ENCODE results near the gene ZNF12.

ZNF12 gene

GRCh38 chr7:6646465-6646864, 60.3 kb downstream of the ZNF12 start:
- DNase-seq: no peak

DNA sequence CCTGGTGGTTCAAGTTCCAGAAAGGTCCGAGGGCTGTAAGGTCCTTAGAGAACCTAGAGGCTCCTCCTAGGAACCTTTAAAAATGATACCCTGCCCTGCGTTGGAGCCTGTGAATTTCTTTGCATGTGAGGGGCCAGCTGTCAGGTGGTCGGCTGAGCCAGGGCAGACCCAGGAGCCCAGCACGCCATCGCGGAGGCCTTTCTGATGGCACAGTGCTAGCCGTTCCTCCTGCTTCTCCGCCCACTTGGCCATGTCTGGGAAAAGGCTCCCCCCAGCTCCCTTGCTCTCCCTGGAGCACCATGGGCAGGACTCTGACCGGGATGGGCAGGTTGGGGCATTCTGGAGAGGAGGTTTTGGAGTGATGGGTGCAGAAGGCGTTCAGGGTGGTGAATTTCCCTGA, 62.0 kb downstream of the ZNF12 start:
- no peak for DNase-seq

- DNase-seq: no peak
Measured at GRCh38 chr7:6643915-6644625, 62.7 kb downstream of the ZNF12 start.

DNA sequence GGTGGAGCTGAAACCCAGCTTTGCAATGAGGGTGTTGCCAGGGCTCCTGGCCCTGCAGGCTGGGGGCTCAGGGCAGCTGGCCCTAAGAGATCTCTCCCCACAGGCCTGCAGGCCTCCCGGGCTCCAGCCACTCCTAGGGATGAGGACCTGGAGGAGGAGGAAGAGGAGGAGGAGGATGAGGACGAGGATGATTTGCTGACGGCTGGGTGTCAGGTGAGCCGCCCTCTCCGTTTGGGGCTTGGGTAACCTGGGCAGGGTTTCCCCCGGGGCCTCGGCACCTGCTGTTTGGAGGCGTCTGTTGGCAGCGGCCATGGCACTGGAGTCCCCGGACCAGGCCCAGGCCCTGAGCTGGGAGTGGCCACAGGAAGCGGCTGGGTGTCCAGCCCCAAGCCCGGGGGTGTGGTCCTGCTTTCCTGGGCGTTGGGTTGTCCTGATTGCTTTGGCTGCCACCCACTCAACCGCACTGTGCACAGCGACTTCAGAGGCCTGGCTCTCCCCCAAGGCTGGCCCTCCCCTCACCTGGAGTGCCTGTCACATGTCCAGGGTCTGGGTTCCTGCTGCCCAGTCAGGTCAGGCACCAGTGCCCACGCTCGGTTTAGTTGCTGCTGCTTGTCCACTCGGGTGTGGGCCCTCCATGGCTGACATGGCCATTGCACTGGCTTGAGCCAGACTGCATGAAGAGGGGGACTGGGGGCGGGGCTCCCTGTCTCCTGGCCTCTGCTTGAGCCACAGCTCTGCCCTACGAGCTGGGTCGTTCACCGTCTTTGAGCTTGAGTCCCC, 63.7 kb downstream of the ZNF12 start:
- no peak for DNase-seq

- DNase-seq: no peak
Measured at GRCh38 chr7:6642239-6642839, 64.4 kb downstream of the ZNF12 start.

- DNase-seq: no peak
Measured at GRCh38 chr7:6641305-6642035, 65.3 kb downstream of the ZNF12 start.

GRCh38 chr7:6640246-6640721, 66.5 kb downstream of the ZNF12 start:
- no peak for DNase-seq

- no peak for DNase-seq
Measured at GRCh38 chr7:6639627-6640026, 67.1 kb downstream of the ZNF12 start.

DNA sequence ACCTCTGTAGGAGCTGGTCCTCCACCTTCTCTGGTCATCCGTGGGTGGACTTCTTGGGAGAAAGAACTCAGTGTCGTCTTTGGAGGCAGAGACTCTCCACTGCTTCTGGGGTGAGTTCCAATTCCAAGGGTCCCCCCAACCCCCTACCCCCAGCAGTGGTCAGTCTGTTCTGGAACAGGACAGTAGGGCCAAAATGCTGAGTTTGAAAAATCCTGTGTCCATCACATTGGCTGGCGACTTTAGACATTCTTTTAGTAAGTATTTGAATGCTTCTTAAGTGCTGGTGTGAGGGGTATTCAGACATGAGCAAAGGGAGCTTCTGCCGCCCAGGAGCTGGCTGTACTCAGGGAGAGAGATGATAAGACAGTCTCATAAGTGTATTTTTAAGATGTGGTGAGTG, 67.7 kb downstream of the ZNF12 start:
- no peak for DNase-seq

Measured in NCI-H1417 treated with DMSO at 0.1 percent for 48 hours (cell line).